Measurements from ENCODE around the gene PARN. TPM values are rescaled to one million over a fixed set of nuclear protein-coding genes. Genes with fewer than 3 reads are reported as not detected.

The PARN gene
- total RNA-seq, 1 experiment from 2014 or later: 42.5 TPM

DNA sequence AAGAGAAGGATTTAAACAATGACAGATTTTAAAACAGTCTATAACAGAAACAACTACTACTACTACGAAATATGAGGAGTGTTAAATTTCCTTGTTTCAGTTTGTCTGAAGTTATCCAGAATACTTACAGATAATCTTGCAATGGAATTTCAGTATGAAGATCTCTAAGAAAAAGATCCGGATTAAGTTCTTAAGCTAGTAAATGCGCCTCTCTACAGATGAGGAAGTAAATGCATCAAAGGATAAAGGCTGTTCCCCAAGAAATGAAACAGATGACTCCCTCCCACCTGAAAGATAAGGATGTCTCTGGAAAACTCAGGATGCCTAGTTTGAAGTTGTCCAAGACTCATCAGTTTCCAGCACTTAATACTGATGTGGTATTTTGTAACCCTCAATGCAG, 105.1 kb downstream of the PARN start:
- ChIA-PET CTCF (no interaction called here), POLR2A (no interaction called here)
- intact Hi-C loops (cut with micrococcal nuclease): loop anchor here (5.0 kb wide), 2 partner anchors 153 to 238 kb away; no protein-coding TSS in a partner anchor

DNA sequence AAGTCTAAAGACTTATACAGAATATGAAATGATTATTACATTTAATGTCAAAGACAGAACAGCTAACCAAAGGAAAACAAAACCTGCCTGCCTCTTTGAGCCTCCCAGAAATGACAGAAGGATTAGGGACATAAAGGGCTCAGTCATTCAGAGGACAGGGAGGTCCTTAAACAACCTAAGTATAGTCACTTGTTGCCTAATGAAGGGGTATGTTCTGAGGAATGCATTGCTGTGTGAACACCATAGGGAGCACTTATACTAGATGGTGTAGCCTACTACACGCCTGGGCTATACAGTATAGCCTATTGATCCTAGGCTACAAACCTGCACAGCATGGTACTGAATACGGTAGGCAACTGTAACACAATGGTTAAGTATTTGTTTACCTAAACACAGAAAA, 106.4 kb downstream of the PARN start:
- H3K27me3 ChIP-seq (ENCODE audit: insufficient read depth, low read length): no peaks in the 10 kb centered on the region
- no peaks in the 10 kb centered on the region for H3K79me2 ChIP-seq (ENCODE audit: insufficient read depth, low read length)
- no peak overlapping the region for H3K4me2 ChIP-seq (ENCODE audit: low read length)
- no peak overlapping the region for H3K27ac ChIP-seq (ENCODE audit: low read depth, low read length)
- H4K20me1 ChIP-seq (ENCODE audit: insufficient read depth): no peaks in the 10 kb centered on the region
- DNase-seq (ENCODE audit: low read depth, low spot score) (no peak), ATAC-seq (no peak)
- intact Hi-C loops (cut with micrococcal nuclease): no loop called here
- H3K4me3 ChIP-seq (replicated peaks in 1 of 2; ENCODE audit: low read depth in 1 of 2, low read length in 2 of 2): no peak overlapping the region
- H3K9me3 ChIP-seq (ENCODE audit: control insufficient read depth in 1 of 2, insufficient read depth in 1 of 2, low read depth in 1 of 2, low read length in 2 of 2): no peaks in the 10 kb centered on the region
- no peak overlapping the region for H3K9ac ChIP-seq (ENCODE audit: low read length)
- no peak overlapping the region for H2AFZ ChIP-seq (ENCODE audit: low read depth, low read length, poor library complexity, severe bottlenecking)
- ChIA-PET POLR2A (no interaction called here), RAD21 (ENCODE audit: low non-redundant PET in 1 of 2, low total read pairs in 2 of 2, uncharacterized antibody in 2 of 2, unreplicated experiment in 2 of 2) (no interaction called here), CTCF (interaction anchor here (1.3 kb wide), 1 partner anchor 600 kb away, joined by 3 read pairs; no protein-coding TSS in a partner anchor)
- no peaks in the 10 kb centered on the region for H3K9me2 ChIP-seq (ENCODE audit: insufficient read depth)
- H3K36me3 ChIP-seq (ENCODE audit: control insufficient read depth in 1 of 2, insufficient read depth in 2 of 2, low read length in 2 of 2): no peaks in the 10 kb centered on the region
- BruUV-seq (replicated peaks): no TSS peak
- H3K4me1 ChIP-seq (ENCODE audit: control insufficient read depth in 1 of 2, insufficient read depth in 2 of 2, low read length in 2 of 2): peaks cover 1 to 6% of the 10 kb centered on the region in 2 experiments; a peak in 3 of 4 replicates
- TF ChIP-seq CBX3 (IDR thresholded peaks at IDR 0.05; ENCODE audit: low read depth): no peak
- no peak for TF ChIP-seq POLR2A (IDR thresholded peaks at IDR 0.05; ENCODE audit: borderline replicate concordance, extremely low read depth, insufficient read depth, insufficient read length)
- TF ChIP-seq ZNF274 (IDR thresholded peaks at IDR 0.05; ENCODE audit: low read depth, low read length): no peak
- no peak for TF ChIP-seq RAD21 (IDR thresholded peaks at IDR 0.05; ENCODE audit: low read depth)
- TF ChIP-seq, protein P1, sequence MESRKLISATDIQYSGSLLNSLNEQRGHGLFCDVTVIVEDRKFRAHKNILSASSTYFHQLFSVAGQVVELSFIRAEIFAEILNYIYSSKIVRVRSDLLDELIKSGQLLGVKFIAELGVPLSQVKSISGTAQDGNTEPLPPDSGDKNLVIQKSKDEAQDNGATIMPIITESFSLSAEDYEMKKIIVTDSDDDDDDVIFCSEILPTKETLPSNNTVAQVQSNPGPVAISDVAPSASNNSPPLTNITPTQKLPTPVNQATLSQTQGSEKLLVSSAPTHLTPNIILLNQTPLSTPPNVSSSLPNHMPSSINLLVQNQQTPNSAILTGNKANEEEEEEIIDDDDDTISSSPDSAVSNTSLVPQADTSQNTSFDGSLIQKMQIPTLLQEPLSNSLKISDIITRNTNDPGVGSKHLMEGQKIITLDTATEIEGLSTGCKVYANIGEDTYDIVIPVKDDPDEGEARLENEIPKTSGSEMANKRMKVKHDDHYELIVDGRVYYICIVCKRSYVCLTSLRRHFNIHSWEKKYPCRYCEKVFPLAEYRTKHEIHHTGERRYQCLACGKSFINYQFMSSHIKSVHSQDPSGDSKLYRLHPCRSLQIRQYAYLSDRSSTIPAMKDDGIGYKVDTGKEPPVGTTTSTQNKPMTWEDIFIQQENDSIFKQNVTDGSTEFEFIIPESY (IDR thresholded peaks at IDR 0.05; ENCODE audit: extremely low read depth, insufficient replicate concordance, low read length): no peak
- no peak for TF ChIP-seq YY1 (IDR thresholded peaks at IDR 0.05; ENCODE audit: extremely low read depth, insufficient replicate concordance, low read depth, low read length)
- TF ChIP-seq, protein P2, sequence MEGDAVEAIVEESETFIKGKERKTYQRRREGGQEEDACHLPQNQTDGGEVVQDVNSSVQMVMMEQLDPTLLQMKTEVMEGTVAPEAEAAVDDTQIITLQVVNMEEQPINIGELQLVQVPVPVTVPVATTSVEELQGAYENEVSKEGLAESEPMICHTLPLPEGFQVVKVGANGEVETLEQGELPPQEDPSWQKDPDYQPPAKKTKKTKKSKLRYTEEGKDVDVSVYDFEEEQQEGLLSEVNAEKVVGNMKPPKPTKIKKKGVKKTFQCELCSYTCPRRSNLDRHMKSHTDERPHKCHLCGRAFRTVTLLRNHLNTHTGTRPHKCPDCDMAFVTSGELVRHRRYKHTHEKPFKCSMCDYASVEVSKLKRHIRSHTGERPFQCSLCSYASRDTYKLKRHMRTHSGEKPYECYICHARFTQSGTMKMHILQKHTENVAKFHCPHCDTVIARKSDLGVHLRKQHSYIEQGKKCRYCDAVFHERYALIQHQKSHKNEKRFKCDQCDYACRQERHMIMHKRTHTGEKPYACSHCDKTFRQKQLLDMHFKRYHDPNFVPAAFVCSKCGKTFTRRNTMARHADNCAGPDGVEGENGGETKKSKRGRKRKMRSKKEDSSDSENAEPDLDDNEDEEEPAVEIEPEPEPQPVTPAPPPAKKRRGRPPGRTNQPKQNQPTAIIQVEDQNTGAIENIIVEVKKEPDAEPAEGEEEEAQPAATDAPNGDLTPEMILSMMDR (IDR thresholded peaks at IDR 0.05 in 2 of 3, conservative IDR thresholded peaks at IDR 0.05 in 1 of 3; ENCODE audit: borderline replicate concordance in 1 of 3, insufficient read depth in 1 of 3, low read depth in 2 of 3, low read length in 2 of 3): no peak
- no peak for TF ChIP-seq EZH2phosphoT487 (IDR thresholded peaks at IDR 0.05; ENCODE audit: borderline replicate concordance)
- TF ChIP-seq CEBPB (IDR thresholded peaks at IDR 0.05; ENCODE audit: low read depth): no peak

More for the DNA sequence above, 105.1 kb downstream of the PARN start:
- H3K36me3 ChIP-seq (ENCODE audit: control insufficient read depth in 1 of 2, insufficient read depth in 2 of 2, low read length in 2 of 2): no peaks in the 10 kb centered on the region
- no peaks in the 10 kb centered on the region for H3K9me2 ChIP-seq (ENCODE audit: insufficient read depth)
- no peak overlapping the region for H3K4me2 ChIP-seq (ENCODE audit: low read length)
- no peak overlapping the region for H3K4me3 ChIP-seq (replicated peaks in 1 of 2; ENCODE audit: low read depth in 1 of 2, low read length in 2 of 2)
- no peaks in the 10 kb centered on the region for H3K9me3 ChIP-seq (ENCODE audit: control insufficient read depth in 1 of 2, insufficient read depth in 1 of 2, low read depth in 1 of 2, low read length in 2 of 2)
- ATAC-seq: no peak
- no peak for DNase-seq (ENCODE audit: low read depth, low spot score)
- RAD21 ChIA-PET (ENCODE audit: low non-redundant PET in 1 of 2, low total read pairs in 2 of 2, uncharacterized antibody in 2 of 2, unreplicated experiment in 2 of 2): no interaction called here
- no TSS peak for BruUV-seq (replicated peaks)
- H2AFZ ChIP-seq (ENCODE audit: low read depth, low read length, poor library complexity, severe bottlenecking): no peak overlapping the region
- no peaks in the 10 kb centered on the region for H3K79me2 ChIP-seq (ENCODE audit: insufficient read depth, low read length)
- H4K20me1 ChIP-seq (ENCODE audit: insufficient read depth): peaks cover 3% of the 10 kb centered on the region; the same call in 1 of the 2 replicates
- TF ChIP-seq SP1 (IDR thresholded peaks at IDR 0.05; ENCODE audit: low read depth) (no peak), EZH2phosphoT487 (IDR thresholded peaks at IDR 0.05; ENCODE audit: borderline replicate concordance) (no peak), CBX3 (IDR thresholded peaks at IDR 0.05; ENCODE audit: low read depth) (no peak)
- TF ChIP-seq, protein P3, sequence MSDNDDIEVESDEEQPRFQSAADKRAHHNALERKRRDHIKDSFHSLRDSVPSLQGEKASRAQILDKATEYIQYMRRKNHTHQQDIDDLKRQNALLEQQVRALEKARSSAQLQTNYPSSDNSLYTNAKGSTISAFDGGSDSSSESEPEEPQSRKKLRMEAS (IDR thresholded peaks at IDR 0.05): no peak
- TF ChIP-seq, protein P1 (IDR thresholded peaks at IDR 0.05; ENCODE audit: extremely low read depth, insufficient replicate concordance, low read length): no peak
- H3K27ac ChIP-seq (ENCODE audit: low read depth, low read length): no peak overlapping the region
- H3K27me3 ChIP-seq (ENCODE audit: insufficient read depth, low read length): no peaks in the 10 kb centered on the region
- H3K4me1 ChIP-seq (ENCODE audit: control insufficient read depth in 1 of 2, insufficient read depth in 2 of 2, low read length in 2 of 2): peaks cover 6 to 13% of the 10 kb centered on the region in 2 experiments; a peak in 3 of 4 replicates
- no peak overlapping the region for H3K9ac ChIP-seq (ENCODE audit: low read length)
